ENCODE measurements around the gene SEMA3A. TPM values are rescaled to one million over a fixed set of nuclear protein-coding genes. Genes with fewer than 3 reads are reported as not detected.

Gene SEMA3A
- total and polyA plus RNA-seq, 2 experiments from 2014 or later, result 19.8 to 46.4 TPM

DNA sequence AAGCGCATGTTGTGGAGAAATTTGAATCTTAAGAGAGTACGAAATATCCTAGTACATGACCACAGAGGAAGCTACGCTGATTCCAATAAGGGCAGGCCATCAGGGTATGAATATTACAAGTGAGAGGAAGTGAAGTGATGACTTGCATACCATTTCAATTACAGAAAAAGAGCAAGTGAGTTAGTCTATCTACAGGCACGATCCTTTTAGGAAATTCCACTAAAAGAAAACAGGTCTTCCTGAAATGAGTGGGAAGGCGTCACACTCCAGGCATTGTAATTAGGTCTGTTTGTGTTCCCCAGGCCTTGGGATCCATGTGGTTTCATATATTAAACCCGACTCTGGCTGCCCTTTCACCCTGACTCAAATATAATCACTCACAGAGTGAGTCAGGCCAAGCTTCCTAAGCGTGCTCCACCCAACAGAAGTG is 152.5 kb downstream of the SEMA3A start (continued):
- TF ChIP-seq, protein P1, sequence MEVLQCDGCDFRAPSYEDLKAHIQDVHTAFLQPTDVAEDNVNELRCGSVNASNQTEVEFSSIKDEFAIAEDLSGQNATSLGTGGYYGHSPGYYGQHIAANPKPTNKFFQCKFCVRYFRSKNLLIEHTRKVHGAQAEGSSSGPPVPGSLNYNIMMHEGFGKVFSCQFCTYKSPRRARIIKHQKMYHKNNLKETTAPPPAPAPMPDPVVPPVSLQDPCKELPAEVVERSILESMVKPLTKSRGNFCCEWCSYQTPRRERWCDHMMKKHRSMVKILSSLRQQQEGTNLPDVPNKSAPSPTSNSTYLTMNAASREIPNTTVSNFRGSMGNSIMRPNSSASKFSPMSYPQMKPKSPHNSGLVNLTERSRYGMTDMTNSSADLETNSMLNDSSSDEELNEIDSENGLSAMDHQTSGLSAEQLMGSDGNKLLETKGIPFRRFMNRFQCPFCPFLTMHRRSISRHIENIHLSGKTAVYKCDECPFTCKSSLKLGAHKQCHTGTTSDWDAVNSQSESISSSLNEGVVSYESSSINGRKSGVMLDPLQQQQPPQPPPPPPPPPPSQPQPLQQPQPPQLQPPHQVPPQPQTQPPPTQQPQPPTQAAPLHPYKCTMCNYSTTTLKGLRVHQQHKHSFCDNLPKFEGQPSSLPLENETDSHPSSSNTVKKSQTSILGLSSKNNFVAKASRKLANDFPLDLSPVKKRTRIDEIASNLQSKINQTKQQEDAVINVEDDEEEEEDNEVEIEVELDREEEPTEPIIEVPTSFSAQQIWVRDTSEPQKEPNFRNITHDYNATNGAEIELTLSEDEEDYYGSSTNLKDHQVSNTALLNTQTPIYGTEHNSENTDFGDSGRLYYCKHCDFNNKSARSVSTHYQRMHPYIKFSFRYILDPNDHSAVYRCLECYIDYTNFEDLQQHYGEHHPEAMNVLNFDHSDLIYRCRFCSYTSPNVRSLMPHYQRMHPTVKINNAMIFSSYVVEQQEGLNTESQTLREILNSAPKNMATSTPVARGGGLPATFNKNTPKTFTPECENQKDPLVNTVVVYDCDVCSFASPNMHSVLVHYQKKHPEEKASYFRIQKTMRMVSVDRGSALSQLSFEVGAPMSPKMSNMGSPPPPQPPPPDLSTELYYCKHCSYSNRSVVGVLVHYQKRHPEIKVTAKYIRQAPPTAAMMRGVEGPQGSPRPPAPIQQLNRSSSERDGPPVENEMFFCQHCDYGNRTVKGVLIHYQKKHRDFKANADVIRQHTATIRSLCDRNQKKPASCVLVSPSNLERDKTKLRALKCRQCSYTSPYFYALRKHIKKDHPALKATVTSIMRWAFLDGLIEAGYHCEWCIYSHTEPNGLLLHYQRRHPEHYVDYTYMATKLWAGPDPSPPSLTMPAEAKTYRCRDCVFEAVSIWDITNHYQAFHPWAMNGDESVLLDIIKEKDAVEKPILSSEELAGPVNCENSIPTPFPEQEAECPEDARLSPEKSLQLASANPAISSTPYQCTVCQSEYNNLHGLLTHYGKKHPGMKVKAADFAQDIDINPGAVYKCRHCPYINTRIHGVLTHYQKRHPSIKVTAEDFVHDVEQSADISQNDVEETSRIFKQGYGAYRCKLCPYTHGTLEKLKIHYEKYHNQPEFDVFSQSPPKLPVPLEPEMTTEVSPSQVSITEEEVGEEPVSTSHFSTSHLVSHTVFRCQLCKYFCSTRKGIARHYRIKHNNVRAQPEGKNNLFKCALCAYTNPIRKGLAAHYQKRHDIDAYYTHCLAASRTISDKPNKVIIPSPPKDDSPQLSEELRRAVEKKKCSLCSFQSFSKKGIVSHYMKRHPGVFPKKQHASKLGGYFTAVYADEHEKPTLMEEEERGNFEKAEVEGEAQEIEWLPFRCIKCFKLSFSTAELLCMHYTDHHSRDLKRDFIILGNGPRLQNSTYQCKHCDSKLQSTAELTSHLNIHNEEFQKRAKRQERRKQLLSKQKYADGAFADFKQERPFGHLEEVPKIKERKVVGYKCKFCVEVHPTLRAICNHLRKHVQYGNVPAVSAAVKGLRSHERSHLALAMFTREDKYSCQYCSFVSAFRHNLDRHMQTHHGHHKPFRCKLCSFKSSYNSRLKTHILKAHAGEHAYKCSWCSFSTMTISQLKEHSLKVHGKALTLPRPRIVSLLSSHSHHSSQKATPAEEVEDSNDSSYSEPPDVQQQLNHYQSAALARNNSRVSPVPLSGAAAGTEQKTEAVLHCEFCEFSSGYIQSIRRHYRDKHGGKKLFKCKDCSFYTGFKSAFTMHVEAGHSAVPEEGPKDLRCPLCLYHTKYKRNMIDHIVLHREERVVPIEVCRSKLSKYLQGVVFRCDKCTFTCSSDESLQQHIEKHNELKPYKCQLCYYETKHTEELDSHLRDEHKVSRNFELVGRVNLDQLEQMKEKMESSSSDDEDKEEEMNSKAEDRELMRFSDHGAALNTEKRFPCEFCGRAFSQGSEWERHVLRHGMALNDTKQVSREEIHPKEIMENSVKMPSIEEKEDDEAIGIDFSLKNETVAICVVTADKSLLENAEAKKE (CRISPR knock-in tag; IDR thresholded peaks at IDR 0.05), result no peak
- TF ChIP-seq, protein P2, sequence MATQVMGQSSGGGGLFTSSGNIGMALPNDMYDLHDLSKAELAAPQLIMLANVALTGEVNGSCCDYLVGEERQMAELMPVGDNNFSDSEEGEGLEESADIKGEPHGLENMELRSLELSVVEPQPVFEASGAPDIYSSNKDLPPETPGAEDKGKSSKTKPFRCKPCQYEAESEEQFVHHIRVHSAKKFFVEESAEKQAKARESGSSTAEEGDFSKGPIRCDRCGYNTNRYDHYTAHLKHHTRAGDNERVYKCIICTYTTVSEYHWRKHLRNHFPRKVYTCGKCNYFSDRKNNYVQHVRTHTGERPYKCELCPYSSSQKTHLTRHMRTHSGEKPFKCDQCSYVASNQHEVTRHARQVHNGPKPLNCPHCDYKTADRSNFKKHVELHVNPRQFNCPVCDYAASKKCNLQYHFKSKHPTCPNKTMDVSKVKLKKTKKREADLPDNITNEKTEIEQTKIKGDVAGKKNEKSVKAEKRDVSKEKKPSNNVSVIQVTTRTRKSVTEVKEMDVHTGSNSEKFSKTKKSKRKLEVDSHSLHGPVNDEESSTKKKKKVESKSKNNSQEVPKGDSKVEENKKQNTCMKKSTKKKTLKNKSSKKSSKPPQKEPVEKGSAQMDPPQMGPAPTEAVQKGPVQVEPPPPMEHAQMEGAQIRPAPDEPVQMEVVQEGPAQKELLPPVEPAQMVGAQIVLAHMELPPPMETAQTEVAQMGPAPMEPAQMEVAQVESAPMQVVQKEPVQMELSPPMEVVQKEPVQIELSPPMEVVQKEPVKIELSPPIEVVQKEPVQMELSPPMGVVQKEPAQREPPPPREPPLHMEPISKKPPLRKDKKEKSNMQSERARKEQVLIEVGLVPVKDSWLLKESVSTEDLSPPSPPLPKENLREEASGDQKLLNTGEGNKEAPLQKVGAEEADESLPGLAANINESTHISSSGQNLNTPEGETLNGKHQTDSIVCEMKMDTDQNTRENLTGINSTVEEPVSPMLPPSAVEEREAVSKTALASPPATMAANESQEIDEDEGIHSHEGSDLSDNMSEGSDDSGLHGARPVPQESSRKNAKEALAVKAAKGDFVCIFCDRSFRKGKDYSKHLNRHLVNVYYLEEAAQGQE (IDR thresholded peaks at IDR 0.05; ENCODE audit: unreplicated experiment), result no peak
- TF ChIP-seq ZNF331 (CRISPR knock-in tag; IDR thresholded peaks at IDR 0.05; ENCODE audit: low read depth) (no peak), EZH2 (IDR thresholded peaks at IDR 0.05; ENCODE audit: low read depth, unreplicated experiment) (no peak), POLR2AphosphoS5 (IDR thresholded peaks at IDR 0.05; ENCODE audit: low read depth) (no peak), CREB1 (CRISPR knock-in tag; IDR thresholded peaks at IDR 0.05; ENCODE audit: low read depth) (no peak), NANOG (IDR thresholded peaks at IDR 0.05; ENCODE audit: borderline replicate concordance) (no peak), STAT1 (IDR thresholded peaks at IDR 0.05; ENCODE audit: unreplicated experiment) (no peak)
- TF ChIP-seq, protein P3, sequence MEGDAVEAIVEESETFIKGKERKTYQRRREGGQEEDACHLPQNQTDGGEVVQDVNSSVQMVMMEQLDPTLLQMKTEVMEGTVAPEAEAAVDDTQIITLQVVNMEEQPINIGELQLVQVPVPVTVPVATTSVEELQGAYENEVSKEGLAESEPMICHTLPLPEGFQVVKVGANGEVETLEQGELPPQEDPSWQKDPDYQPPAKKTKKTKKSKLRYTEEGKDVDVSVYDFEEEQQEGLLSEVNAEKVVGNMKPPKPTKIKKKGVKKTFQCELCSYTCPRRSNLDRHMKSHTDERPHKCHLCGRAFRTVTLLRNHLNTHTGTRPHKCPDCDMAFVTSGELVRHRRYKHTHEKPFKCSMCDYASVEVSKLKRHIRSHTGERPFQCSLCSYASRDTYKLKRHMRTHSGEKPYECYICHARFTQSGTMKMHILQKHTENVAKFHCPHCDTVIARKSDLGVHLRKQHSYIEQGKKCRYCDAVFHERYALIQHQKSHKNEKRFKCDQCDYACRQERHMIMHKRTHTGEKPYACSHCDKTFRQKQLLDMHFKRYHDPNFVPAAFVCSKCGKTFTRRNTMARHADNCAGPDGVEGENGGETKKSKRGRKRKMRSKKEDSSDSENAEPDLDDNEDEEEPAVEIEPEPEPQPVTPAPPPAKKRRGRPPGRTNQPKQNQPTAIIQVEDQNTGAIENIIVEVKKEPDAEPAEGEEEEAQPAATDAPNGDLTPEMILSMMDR (conservative IDR thresholded peaks at IDR 0.05; ENCODE audit: low read depth in 2 of 2), result no peak
